Esophagus muscularis mucosa (tissue), 4 donors: ENCODE measurements around the gene NDUFAF8. TPM values are rescaled to one million over a fixed set of nuclear protein-coding genes. Genes with fewer than 3 reads are reported as not detected.

Experiments
- DNase-seq: peaks from one replicate; pipeline ENCODE4 v3.0.0-alpha.2; 2017; ENCODE audit errors: extremely low spot score
- H3K27ac ChIP-seq, 4 donors: fragments of 200-600 bp; sonication (generic); replicated peaks in 1 of 4; 1 replicate in 3 of 4; 2 replicates in 1 of 4; pipeline ENCODE4 v1.5.1; 2016 to 2019; ENCODE audit warnings: mild to moderate bottlenecking in 1 of 4
- H3K27me3 ChIP-seq, 4 donors: fragments of 200-600 bp; sonication (generic); one replicate each; pipeline versions ENCODE4 v1.5.1 to v1.6.0; 2016 to 2019
- H3K36me3 ChIP-seq, 4 donors: fragments of 200-600 bp; sonication (generic); one replicate each; pipeline ENCODE4 v1.5.1; 2016 to 2019
- H3K4me1 ChIP-seq, 4 donors: fragments of 200-600 bp; sonication (generic); one replicate each; pipeline ENCODE4 v1.5.1; 2016 to 2019
- H3K4me3 ChIP-seq, 4 donors: fragments of 200-600 bp; sonication (generic); 1 replicate in 2 of 4; 2 replicates in 2 of 4; pipeline ENCODE4 v1.5.1; 2016 to 2019; ENCODE audit warnings: mild to moderate bottlenecking in 4 of 4, moderate library complexity in 1 of 4
- H3K9me3 ChIP-seq, 4 donors: fragments of 200-600 bp; sonication (generic); 1 replicate in 3 of 4; 2 replicates in 1 of 4; pipeline ENCODE4 v1.5.1; 2016 to 2019
- EP300 ChIP-seq: sonication (generic); formaldehyde crosslinking; IDR thresholded peaks from one replicate; pipeline ENCODE4 v1.6.1; 2017; ENCODE audit warnings: antibody characterized with exemption
- POLR2A ChIP-seq: fragments of 450-650 bp; IDR thresholded peaks from one replicate; pipeline ENCODE4 v1.6.1; 2017; ENCODE audit warnings: antibody characterized with exemption, moderate library complexity, mild to moderate bottlenecking, low read depth
- POLR2AphosphoS5 ChIP-seq, 2 donors: sonication (generic); formaldehyde crosslinking; IDR thresholded peaks; one replicate each; pipeline ENCODE4 v1.6.1; 2017; ENCODE audit warnings: antibody characterized with exemption in 2 of 2
- WGBS: methylation state at CpG from one replicate; pipeline ENCODE4 v1.1.5; 2018; 5-methylcytosine and 5-hydroxymethylcytosine counted together
- intact Hi-C: fragments of 100-400 bp; cut with DNase I; formaldehyde crosslinking; loops from one replicate; pipeline ENCODE4 v1.15.1; 2023
- total RNA-seq, 4 donors: library from RNA; depleted of rRNA; stranded (reverse); fragments of >200 nt; gene quantifications; one replicate each; pipeline versions ENCODE4 v1.1.0 to v1.2.1, GENCODE V29; 2016
- TF ChIP-seq, protein P1 (sequence below), 3 experiments: fragments of 200-600 bp in 2 of 3; fragments of 450-650 bp in 1 of 3; sonication (generic) in 2 of 3; IDR thresholded peaks; one replicate each; pipeline ENCODE4 v1.5.1; 2017 to 2019; ENCODE audit warnings: antibody characterized with exemption in 3 of 3, mild to moderate bottlenecking in 2 of 3, moderate library complexity in 1 of 3

The NDUFAF8 gene
- total RNA-seq, 4 donors from 2014 or later = 34.6 to 54.8 (median 40.4) TPM

DNA sequence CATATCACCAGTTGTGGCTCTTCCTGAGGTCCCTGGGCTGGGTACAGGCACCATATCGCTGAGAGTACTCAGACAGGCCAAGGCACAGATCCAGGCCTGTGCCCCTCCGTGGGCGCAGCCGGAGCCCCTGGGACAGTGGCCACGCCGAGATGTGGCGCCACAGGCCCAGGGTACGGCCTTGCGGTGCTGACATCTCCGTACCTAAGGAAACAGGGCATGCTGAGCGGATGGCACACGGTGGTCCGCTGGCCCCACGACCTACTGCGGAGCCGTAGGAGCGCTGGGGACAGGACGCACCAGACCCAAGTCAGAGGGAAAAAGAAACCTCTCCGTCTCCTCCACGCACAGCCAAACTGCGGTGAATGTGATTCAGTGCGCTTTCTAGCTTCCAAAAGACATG is 26.5 kb downstream of the NDUFAF8 start:
- H3K36me3 ChIP-seq = peaks cover 43 to 92% (median 80%) of the 10 kb centered on the region in 4 donors
- TF ChIP-seq, protein P1, sequence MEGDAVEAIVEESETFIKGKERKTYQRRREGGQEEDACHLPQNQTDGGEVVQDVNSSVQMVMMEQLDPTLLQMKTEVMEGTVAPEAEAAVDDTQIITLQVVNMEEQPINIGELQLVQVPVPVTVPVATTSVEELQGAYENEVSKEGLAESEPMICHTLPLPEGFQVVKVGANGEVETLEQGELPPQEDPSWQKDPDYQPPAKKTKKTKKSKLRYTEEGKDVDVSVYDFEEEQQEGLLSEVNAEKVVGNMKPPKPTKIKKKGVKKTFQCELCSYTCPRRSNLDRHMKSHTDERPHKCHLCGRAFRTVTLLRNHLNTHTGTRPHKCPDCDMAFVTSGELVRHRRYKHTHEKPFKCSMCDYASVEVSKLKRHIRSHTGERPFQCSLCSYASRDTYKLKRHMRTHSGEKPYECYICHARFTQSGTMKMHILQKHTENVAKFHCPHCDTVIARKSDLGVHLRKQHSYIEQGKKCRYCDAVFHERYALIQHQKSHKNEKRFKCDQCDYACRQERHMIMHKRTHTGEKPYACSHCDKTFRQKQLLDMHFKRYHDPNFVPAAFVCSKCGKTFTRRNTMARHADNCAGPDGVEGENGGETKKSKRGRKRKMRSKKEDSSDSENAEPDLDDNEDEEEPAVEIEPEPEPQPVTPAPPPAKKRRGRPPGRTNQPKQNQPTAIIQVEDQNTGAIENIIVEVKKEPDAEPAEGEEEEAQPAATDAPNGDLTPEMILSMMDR (IDR thresholded peaks at IDR 0.05) = no peak
- TF ChIP-seq POLR2AphosphoS5 (IDR thresholded peaks at IDR 0.05) (no peak), EP300 (no peak), POLR2A (no peak)
- H3K4me3 ChIP-seq = no peak overlapping the region
- H3K9me3 ChIP-seq = no peaks in the 10 kb centered on the region
- H3K4me1 ChIP-seq = no peaks in the 10 kb centered on the region
- H3K27ac ChIP-seq = no peak overlapping the region
- no peaks in the 10 kb centered on the region for H3K27me3 ChIP-seq
- intact Hi-C loops = no loop called here
- 96% methylated on average over 14 of the region's 22 CpGs for WGBS
- no peak for DNase-seq

DNA sequence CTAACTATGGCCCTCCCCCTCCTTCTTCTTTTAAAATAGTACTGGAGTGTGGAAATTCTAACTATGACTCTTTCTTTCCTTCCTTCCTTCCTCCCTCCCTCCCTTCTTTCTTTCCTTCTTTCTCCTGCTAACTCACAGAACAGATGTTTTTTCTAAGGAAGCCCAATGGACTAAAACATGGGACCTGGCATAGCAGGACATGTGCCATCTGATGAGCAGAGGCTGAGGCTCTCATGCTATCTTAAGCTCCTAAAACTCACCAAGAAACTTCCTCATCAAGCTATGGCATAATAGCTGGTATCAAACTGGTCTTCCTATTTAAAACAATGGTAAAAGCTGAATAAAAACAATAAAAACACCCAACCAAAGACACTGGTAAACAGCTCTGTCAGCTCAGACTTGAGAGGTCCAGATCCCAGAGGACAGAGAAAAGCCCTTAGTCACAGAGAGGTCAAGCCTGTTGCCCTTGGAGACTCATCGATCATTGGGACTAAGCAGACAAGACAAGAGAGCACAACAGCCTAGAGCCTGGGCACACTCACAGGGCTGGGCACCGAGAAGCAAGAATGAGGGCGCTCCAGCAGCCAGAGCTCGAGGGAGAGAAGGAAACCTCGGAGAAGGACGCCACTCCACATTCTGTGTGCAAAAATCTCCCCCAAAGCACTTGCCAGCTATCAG is 28.4 kb downstream of the NDUFAF8 start:
- intact Hi-C loops = no loop called here
- Histone ChIP-seq H3K27me3 (no peaks in the 10 kb centered on the region), H3K9me3 (no peaks in the 10 kb centered on the region), H3K4me3 (no peak overlapping the region), H3K4me1 (no peaks in the 10 kb centered on the region), H3K27ac (no peak overlapping the region), H3K36me3 (peaks cover 29 to 92% (median 77%) of the 10 kb centered on the region in 4 donors)
- 88% methylated on average over 6 of the region's 6 CpGs for WGBS
- DNase-seq = no peak
- TF ChIP-seq POLR2AphosphoS5 (IDR thresholded peaks at IDR 0.05) (no peak), EP300 (no peak), POLR2A (no peak)
- TF ChIP-seq, protein P1 (IDR thresholded peaks at IDR 0.05) = no peak

DNA sequence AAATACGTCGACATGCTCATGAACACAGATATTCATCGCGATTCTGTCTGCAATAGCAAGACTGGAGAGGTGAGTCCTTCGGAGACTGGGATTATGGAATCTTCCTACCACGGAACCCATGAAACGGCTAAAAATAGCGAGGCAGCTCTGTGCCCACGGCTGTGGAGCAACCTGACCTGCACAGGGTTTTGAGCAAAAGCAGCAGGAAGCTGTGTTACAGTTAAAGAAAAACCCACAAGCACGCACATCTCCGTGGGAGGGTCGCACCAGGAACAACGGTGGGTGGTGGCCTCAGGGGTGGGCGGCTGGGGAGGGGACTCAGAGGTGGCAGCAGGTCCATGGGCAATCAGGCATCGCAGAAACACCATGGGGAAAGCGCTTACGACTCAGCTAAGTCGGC is 31.2 kb downstream of the NDUFAF8 start:
- no peak for DNase-seq
- Histone ChIP-seq H3K27me3 (no peaks in the 10 kb centered on the region), H3K4me1 (no peaks in the 10 kb centered on the region), H3K27ac (no peak overlapping the region), H3K9me3 (no peaks in the 10 kb centered on the region), H3K36me3 (peaks cover 32 to 92% (median 79%) of the 10 kb centered on the region in 4 donors), H3K4me3 (no peak overlapping the region)
- intact Hi-C loops = no loop called here
- 91% methylated on average over 15 of the region's 18 CpGs for WGBS
- TF ChIP-seq POLR2AphosphoS5 (IDR thresholded peaks at IDR 0.05) = no peak

DNA sequence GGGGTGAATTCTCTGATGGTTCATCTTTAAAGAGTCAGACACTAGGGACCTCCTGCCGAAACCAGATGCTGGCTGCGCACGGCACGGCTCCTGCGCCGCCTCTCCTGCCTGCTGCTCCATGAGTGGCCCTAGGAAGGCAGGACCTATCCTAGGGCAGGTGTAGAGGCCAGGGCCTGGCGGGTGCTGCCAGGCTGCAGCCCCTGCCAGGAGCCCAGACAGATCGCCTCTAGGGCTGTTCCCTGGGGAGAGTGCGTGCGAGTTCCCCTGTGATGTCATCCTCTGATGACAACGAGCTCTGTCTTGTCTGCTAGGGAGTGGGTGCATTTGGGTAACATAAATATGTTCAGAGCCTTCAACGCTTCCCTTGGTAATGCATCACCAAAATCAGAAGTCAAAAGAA is 32.1 kb downstream of the NDUFAF8 start:
- TF ChIP-seq, protein P1 (IDR thresholded peaks at IDR 0.05) = no peak
- TF ChIP-seq EP300 (no peak), POLR2AphosphoS5 (IDR thresholded peaks at IDR 0.05) (no peak), POLR2A (no peak)
- intact Hi-C loops = no loop called here
- no peaks in the 10 kb centered on the region for H3K9me3 ChIP-seq
- DNase-seq = no peak
- 85% methylated on average over 5 of the region's 12 CpGs for WGBS
- peaks cover 32 to 92% (median 77%) of the 10 kb centered on the region in 4 donors for H3K36me3 ChIP-seq
- no peak overlapping the region for H3K4me3 ChIP-seq
- peaks cover 0 to 5% (median 0%) of the 10 kb centered on the region in 4 donors for H3K4me1 ChIP-seq
- H3K27me3 ChIP-seq = no peaks in the 10 kb centered on the region
- H3K27ac ChIP-seq = no peak overlapping the region

DNA sequence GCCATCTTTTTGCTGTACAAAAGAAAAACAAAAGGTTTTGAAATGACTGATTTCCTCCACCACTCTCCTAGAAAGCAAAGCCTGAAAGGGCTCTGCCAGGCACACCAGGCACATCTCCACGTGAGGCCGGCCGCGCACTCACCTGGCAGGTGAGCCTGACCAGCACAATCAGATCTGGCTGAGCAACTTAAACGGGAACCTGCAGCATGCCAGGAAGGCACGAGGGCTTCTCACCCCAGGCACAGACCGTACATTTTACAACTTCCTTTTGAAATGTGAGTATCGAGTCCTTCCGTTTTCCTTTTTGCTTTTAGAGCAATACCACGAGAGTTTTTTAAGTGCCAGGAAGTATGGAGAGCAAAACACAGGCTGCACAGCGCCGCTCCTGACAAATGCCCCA is 33.5 kb downstream of the NDUFAF8 start:
- no peak for DNase-seq
- Histone ChIP-seq H3K27me3 (no peaks in the 10 kb centered on the region), H3K4me1 (peaks cover 10 to 17% (median 13%) of the 10 kb centered on the region in 4 donors), H3K27ac (no peak overlapping the region), H3K36me3 (peaks cover 25 to 92% (median 80%) of the 10 kb centered on the region in 4 donors), H3K9me3 (no peaks in the 10 kb centered on the region), H3K4me3 (no peak overlapping the region)
- intact Hi-C loops = no loop called here
- WGBS = 77% methylated on average over 12 of the region's 12 CpGs
- TF ChIP-seq POLR2A = no peak
- no peak for TF ChIP-seq EP300
- TF ChIP-seq, protein P1 (IDR thresholded peaks at IDR 0.05) = no peak
- no peak for TF ChIP-seq POLR2AphosphoS5 (IDR thresholded peaks at IDR 0.05)
